ENCODE results near the gene MED15. TPM values are rescaled to one million over a fixed set of nuclear protein-coding genes. Genes with fewer than 3 reads are reported as not detected.

The MED15 gene
- total RNA-seq, 1 donor from 2014 or later = 11.4 TPM

GRCh38 chr22:20548806-20549205 is 41.4 kb downstream of the MED15 start:
- H4K20me1 ChIP-seq (ENCODE audit: low read depth) = no peaks in the 10 kb centered on the region
- Mint-ChIP-seq H3K36me3 (peaks cover 10% of the 10 kb centered on the region), H3K4me3 (no peak overlapping the region), H3K9me3 (no peaks in the 10 kb centered on the region), H3K27me3 (ENCODE audit: insufficient read depth, low read depth) (peaks cover 2% of the 10 kb centered on the region), H3K27ac (peak overlapping the region; percentile 47), H3K4me1 (peaks cover 28% of the 10 kb centered on the region)
- no peak overlapping the region for H2AFZ ChIP-seq (replicated peaks)
- H3K4me2 ChIP-seq = no peak overlapping the region
- peaks cover 30% of the 10 kb centered on the region for H3K79me2 ChIP-seq (ENCODE audit: low read depth)
- no peak overlapping the region for H3K9ac ChIP-seq
- no peak for TF ChIP-seq EZH2phosphoT487 (IDR thresholded peaks at IDR 0.05)
- no peak for TF ChIP-seq EZH2 (IDR thresholded peaks at IDR 0.05)
- no peak for TF ChIP-seq CTCF (IDR thresholded peaks at IDR 0.05)
- H3K4me1 ChIP-seq = peaks cover 31% of the 10 kb centered on the region
- no peaks in the 10 kb centered on the region for H3K27me3 ChIP-seq
- H3F3A ChIP-seq (ENCODE audit: low read depth) = no peaks in the 10 kb centered on the region
- H3K9me3 ChIP-seq (ENCODE audit: low read depth) = no peaks in the 10 kb centered on the region
- no peak for DNase-seq (ENCODE audit: low spot score)
- H3K36me3 ChIP-seq = no peaks in the 10 kb centered on the region
- H3K4me3 ChIP-seq = no peak overlapping the region
- H3K27ac ChIP-seq = no peak overlapping the region

GRCh38 chr22:20549232-20549841 is 41.9 kb downstream of the MED15 start:
- no peak for TF ChIP-seq EZH2 (IDR thresholded peaks at IDR 0.05)
- no peak for TF ChIP-seq EZH2phosphoT487 (IDR thresholded peaks at IDR 0.05)
- TF ChIP-seq CTCF (IDR thresholded peaks at IDR 0.05) = no peak
- H3K27ac Mint-ChIP-seq = peak overlapping the region; percentile 93
- H3K27ac ChIP-seq = no peak overlapping the region
- H3K36me3 ChIP-seq = no peaks in the 10 kb centered on the region
- H3K9me3 Mint-ChIP-seq = no peaks in the 10 kb centered on the region
- H3K9me3 ChIP-seq (ENCODE audit: low read depth) = no peaks in the 10 kb centered on the region
- H2AFZ ChIP-seq (replicated peaks) = no peak overlapping the region
- H3K27me3 Mint-ChIP-seq (ENCODE audit: insufficient read depth, low read depth) = peaks cover 2% of the 10 kb centered on the region
- H3K4me1 Mint-ChIP-seq = peaks cover 28% of the 10 kb centered on the region
- peaks cover 5% of the 10 kb centered on the region for H3K36me3 Mint-ChIP-seq
- H4K20me1 ChIP-seq (ENCODE audit: low read depth) = no peaks in the 10 kb centered on the region
- H3K79me2 ChIP-seq (ENCODE audit: low read depth) = peaks cover 30% of the 10 kb centered on the region
- DNase-seq (ENCODE audit: low spot score) = no peak
- no peak overlapping the region for H3K4me3 Mint-ChIP-seq
- no peak overlapping the region for H3K9ac ChIP-seq
- no peak overlapping the region for H3K4me3 ChIP-seq
- no peaks in the 10 kb centered on the region for H3F3A ChIP-seq (ENCODE audit: low read depth)
- H3K4me2 ChIP-seq = no peak overlapping the region
- H3K4me1 ChIP-seq = peaks cover 31% of the 10 kb centered on the region
- no peaks in the 10 kb centered on the region for H3K27me3 ChIP-seq

- Mint-ChIP-seq H3K36me3 (peaks cover 3% of the 10 kb centered on the region), H3K4me3 (no peak overlapping the region), H3K4me1 (peaks cover 28% of the 10 kb centered on the region), H3K27me3 (ENCODE audit: insufficient read depth, low read depth) (peaks cover 2% of the 10 kb centered on the region), H3K9me3 (no peaks in the 10 kb centered on the region), H3K27ac (peak overlapping the region; percentile 93)
- no peaks in the 10 kb centered on the region for H3K36me3 ChIP-seq
- no peaks in the 10 kb centered on the region for H4K20me1 ChIP-seq (ENCODE audit: low read depth)
- DNase-seq (ENCODE audit: low spot score) = no peak
- no peaks in the 10 kb centered on the region for H3F3A ChIP-seq (ENCODE audit: low read depth)
- H3K4me2 ChIP-seq = peak overlapping the region; percentile 16
- no peaks in the 10 kb centered on the region for H3K9me3 ChIP-seq (ENCODE audit: low read depth)
- H3K79me2 ChIP-seq (ENCODE audit: low read depth) = peaks cover 30% of the 10 kb centered on the region
- H3K4me3 ChIP-seq = no peak overlapping the region
- no peaks in the 10 kb centered on the region for H3K27me3 ChIP-seq
- H3K9ac ChIP-seq = no peak overlapping the region
- no peak overlapping the region for H2AFZ ChIP-seq (replicated peaks)
- peaks cover 31% of the 10 kb centered on the region for H3K4me1 ChIP-seq
- TF ChIP-seq EZH2phosphoT487 (IDR thresholded peaks at IDR 0.05) = no peak
- TF ChIP-seq CTCF (IDR thresholded peaks at IDR 0.05) = no peak
- no peak for TF ChIP-seq EZH2 (IDR thresholded peaks at IDR 0.05)
- peak overlapping the region; percentile 26 for H3K27ac ChIP-seq
These were observed 42.8 kb downstream of the MED15 start for GRCh38 chr22:20550057-20550817.

All from neural progenitor cell (in vitro differentiated cells).